ENCODE data around the gene MACF1. TPM values are rescaled to one million over a fixed set of nuclear protein-coding genes. Genes with fewer than 3 reads are reported as not detected.
"Not testable (repeated sequence)": the region's sequence is repeated elsewhere in the genome, so short reads cannot be mapped to it uniquely, and the experiment has no call there.

The MACF1 gene
- total RNA-seq: 305 and 881 TPM in 2 replicates

DNA sequence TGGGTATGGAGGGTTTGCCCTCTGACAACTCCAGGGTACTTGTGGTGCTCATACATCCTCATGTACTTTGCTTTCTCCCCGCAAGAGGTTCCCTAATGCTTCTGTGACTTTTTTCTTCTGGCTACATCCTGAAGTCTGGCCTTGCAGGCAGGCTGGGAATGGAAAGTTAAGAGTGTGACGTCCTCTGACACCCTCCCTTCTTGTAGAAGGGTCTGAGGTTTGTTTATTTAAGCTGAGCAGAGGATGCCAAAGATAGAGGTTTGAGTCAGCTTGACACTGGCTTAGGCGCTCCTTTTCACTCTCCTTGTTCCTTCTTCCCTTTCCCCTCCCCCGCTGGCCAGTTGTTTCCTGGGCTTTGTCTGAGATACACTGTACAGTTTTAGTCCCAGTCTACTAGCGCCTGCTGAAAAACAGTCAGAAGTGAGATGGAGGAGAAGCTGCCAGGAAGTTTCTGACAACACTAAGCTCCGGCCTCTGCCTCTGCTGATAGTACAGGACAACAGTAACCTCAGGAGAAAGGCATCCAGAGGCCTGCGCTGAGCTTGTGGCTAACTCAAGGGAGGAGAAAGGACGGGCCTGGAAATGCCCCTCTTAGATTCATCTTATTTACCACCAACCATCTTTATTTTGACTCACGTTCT is at the start of gene MACF1:
TSS of gene MACF1 (plus strand) at position 255 of the 641 bp plus-strand sequence. CDS start at position 583, 328 bp downstream.
- peak; percentile 81 for DNase-seq (ENCODE audit: low read depth)

GRCh38 chr1:39157304-39157703 is 47.2 kb upstream of the MACF1 start:
- DNase-seq (ENCODE audit: low read depth): no peak

DNA sequence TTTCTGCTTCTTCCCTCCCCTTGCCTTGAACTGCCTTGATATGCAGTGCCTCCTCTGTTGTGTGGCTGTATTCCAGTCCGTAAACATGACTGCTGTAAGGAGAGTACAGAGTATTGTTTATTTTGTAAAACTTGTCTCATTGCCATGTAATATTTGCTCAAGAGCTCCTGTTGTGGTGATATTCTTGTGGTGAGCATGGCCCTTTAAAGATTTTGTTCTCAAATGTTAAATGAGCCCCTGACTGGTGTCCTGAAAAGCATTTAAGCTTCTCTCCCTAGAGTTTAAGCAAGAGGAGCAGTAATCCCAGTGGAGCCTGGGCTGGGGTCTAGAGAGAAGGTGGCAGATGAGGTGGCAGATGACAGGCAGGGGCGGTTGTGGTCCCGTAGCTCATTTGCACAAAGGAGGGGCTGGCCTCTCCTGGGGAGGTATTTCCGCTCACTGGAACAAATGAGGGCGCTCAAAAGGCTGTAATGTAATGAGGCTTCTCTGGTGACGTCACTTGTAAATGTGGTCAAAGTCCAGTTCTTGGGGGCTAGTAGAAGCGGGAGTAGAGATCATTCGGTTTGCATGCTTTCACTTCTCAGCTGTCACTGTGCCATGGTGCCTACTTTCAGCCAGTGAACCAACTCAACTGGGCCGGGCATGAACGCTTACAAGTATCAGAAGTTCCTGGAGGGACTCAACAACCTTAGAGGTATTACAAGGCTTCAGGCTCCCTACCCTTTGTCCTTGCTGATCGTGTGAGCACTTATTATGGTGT is 46.0 kb upstream of the MACF1 start:
- peak; percentile 92 for DNase-seq (ENCODE audit: low read depth)

GRCh38 chr1:39159224-39160036 is 45.1 kb upstream of the MACF1 start:
- peak; percentile 96 for DNase-seq (ENCODE audit: low read depth)

DNA sequence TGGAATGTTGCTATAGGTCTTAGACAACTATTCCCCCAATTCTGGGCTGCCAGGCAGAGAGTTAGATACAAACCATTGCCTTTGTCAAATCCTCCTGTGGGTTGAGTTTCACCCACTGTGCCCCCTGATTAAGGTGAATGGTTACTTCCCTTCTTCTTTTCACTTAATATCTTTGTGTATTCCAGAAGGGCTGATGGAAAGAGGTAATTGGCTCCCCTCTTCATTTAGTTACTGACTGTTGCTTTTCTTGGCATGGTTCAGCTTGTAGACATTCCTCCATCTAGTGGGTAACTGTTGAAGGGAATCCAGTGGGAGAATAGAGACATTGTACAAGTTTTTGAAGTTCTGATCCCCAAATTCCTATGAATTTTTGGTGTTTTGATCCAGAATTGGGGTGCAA is 43.8 kb upstream of the MACF1 start:
- DNase-seq (ENCODE audit: low read depth): peak; percentile 47

GRCh38 chr1:39161811-39162210 is 42.7 kb upstream of the MACF1 start:
- not testable (repeated sequence) for DNase-seq (ENCODE audit: low read depth)

GRCh38 chr1:39163469-39163868 is 41.0 kb upstream of the MACF1 start:
- DNase-seq (ENCODE audit: low read depth): no peak

- DNase-seq (ENCODE audit: low read depth): no peak
These were observed 40.2 kb upstream of the MACF1 start for GRCh38 chr1:39164256-39164655.

DNA sequence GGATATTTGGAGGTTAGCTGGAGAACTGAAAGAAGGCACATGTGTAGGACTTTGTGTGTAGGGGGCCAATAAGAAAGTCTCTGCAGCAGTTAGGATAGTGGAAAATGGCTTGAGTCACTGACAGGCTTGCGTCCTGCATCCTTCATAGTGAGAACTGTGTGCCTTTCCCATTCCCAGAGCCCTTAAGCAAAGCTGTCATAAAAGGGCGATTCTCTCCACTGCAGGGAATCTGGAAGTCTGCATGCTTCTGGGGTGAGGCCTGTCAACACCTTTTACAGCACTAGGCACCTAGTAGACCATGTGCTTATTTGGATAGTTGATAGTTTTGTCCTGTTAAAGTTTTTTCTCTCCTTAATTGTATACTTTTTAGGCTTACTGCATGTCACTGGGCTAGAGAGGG is 39.4 kb upstream of the MACF1 start:
- DNase-seq (ENCODE audit: low read depth): no peak

- DNase-seq (ENCODE audit: low read depth): no peak
These were observed 39.0 kb upstream of the MACF1 start for GRCh38 chr1:39165488-39165887.

GRCh38 chr1:39167632-39168209 is 36.8 kb upstream of the MACF1 start:
- peak; percentile 86 for DNase-seq (ENCODE audit: low read depth)

GRCh38 chr1:39168301-39169080 is 36.0 kb upstream of the MACF1 start:
- no peak for DNase-seq (ENCODE audit: low read depth)

DNA sequence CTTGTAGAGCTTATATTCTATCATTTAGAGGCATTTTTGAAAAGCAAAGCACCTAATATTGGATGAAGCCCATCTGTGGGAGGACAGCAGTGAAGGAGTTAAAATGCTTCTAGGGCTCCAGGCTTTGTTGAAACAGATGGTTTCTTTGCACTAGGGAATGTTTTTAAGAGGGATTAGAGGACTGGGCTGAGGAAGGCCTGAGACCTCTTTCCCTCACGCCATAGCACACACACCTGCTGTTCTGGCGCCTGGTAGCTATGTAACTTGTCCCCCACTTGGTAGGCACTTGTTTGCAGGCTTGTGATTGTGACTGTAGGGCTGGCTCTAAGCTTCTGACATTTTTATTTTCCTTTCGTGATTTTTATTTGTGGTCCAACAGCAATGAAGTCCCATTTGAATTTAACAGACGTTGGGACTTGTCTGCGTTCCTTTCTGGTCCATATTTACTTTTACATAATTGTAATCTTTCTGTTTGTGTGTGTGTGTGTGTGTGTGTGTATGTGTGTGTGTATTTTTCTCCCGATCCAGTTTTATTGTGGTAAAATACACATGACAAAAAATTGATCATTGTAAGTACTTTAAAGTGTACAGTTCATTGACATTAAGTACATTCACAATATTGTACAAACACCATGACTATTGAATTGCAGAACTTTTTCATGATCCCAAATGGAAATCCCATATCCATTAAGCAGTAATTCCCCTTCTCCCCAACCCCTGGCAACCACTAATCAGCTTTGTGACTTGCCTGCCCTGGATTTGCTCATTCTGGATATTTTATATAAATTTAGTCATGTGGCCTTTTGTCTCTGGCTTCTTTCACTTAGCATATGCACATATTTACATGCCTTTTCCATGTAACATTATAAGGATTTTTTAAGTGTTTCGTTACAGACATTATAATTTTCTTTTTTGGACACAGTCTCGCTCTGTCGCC is 33.5 kb upstream of the MACF1 start:
- DNase-seq (ENCODE audit: low read depth): no peak

GRCh38 chr1:39173119-39173994 is 31.1 kb upstream of the MACF1 start:
- no peak for DNase-seq (ENCODE audit: low read depth)

GRCh38 chr1:39173995-39174380 is 30.5 kb upstream of the MACF1 start:
- DNase-seq (ENCODE audit: low read depth): no peak

DNA sequence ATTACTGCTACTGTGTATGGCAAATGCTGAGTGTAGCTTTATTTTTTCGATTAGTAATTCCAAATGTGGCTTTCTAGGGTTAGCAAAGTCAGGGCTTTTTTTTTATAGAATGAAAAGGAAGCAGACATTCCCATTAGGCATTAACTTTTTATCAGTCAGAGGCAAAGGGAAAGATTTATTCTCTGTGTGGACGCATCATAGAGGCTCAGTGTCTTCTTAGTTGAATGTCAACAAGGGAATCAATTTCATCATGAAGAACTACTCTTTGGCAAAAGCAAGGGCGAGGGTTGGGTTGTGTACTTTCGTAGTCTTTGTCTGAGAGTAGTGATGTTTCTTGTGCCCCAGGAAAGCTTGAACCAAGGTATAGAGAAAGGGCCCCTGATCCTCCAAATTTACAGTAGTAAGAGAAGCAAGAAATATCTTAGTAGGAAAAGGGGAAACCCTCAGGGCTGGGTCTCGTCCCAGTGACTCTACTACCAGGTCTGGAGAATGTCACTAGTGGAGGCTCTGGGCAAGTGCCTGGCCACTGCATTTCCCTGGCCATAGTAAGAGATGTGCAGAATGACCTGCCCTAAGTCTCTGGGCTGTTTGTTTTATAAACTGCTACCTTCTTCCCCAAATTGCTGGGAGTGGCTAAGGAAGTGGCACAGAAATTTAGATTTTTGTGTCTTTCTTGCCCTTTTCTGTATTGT is 30.0 kb upstream of the MACF1 start:
- peak; percentile 54 for DNase-seq (ENCODE audit: low read depth)

GRCh38 chr1:39177706-39178105 is 26.8 kb upstream of the MACF1 start:
- DNase-seq (ENCODE audit: low read depth): peak; percentile 81

Measured in renal cortical epithelial cell (primary cell).